NCI-H2081 (cell line): ENCODE measurements around the gene HSD3B7.
"Not testable (repeated sequence)": the region's sequence is repeated elsewhere in the genome, so short reads cannot be mapped to it uniquely, and the experiment has no call there.

ENCODE experiments used
- DNase-seq, 2 experiments: peaks; one replicate each; lab custom pipeline; 2025; lab: John Stamatoyannopoulos, UW

Gene HSD3B7

DNA sequence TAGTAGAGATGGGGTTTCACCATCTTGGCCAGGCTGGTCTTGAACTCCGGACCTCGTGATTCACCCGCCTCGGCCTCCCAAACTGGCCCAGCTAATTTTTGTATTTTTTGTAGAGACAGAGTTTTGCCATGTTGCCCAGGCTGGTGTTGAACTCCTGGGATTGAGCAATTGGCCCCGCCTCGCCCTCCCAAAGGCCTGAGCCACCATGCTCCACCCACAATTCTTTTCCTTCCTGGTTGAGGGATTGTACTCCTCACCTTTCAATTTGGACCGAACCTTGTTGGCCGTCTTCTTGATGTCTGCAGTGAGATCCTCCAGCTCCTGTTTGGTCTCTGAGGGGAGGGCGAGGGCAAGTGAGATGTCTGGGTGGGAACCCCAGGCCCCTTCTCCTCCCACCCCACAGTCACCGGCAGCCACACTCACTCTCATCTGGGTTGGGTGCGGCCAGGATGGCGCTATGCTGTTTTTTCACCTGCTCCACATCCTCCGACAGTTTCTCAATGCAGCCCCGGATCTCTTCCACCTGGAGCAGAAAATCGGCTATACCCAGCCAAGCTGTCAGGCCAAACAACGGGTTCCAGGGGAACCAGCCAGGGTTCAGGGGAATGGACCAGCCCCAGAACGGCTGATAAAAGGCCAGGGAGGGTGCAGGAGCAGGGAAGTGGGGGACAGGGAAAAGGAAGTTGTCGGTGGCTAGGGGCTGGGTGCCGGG is 15.8 kb downstream of the HSD3B7 start:
- no peak for DNase-seq

DNA sequence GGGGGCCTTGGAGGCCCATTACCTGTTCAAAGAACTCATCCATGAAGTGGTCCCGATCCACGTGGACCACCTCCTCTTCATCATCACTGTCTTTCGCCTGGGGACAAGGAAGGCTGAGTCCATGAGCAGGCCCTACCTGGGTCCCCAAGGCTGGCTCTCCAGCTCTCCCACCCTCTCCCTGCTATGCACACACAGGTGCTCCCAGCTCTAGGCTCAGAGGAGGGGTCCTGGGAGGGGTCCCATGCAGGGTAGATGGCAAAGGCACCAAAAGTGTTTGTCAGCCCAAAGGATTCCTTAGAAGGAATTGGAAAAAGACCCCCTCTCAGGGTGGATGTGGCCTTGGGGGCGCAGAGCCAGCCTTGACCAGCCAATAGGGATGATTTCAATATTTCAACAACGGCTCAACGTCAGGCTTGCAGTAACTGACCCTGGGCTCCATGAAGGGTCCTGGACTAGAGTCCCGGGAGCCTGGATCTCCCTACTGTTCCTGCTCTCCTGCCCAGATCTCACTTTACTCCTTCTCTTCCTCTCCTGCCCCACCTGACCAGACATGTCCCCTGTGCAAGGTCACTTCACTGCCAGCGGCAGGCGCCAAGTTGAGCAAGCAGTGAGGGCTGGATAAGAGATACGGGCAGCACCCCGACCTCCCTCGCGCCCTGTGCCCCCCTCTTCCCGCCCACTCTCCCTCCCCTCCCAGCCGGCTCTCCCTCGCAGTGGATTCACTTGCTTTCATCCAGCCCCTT is 16.7 kb downstream of the HSD3B7 start:
- DNase-seq, result no peak

DNA sequence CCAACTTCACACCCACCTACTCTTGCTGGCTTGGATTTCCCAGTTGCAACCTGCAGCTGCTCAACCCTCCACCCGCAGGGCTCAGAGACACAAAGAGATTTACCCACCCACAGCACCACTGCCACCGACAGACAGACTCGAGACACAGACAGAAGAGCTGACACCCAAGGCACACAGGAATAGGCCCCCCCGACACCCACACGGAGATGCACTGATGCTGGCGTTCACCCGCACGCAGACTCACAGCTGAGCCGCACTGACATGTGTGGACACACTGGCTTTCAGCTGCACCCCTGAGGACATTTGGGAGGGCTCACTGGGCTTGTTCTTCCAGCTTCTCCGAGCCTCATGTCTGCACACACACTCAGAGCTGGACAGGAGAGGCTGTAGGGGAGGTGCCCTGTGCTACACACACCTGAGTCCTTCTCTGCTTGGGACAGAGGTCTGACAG is 17.3 kb downstream of the HSD3B7 start:
- no peak for DNase-seq

DNA sequence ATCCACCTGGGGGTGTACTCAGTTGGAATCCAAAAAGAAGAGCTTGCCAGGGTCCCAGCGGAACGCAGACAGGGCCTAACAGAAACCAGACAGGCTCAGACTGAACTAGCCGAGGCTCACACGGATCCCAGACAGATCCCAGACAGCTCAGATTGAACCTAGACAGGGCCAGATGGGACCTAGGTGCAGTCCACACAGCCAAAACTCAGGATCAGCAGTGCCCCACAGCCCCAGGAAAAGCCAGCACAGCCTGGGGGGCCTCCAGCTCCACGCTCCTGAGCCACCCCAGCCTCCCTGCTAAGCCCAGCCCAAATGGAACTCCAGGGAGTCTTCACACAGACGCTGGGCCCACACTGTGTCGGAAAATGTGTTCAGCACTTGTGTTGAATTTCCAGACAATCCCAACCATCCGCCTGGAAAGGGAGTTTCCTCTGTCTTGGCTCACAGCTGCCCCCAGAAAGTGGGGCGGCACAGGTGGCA is 17.9 kb downstream of the HSD3B7 start:
- no peak for DNase-seq

DNA sequence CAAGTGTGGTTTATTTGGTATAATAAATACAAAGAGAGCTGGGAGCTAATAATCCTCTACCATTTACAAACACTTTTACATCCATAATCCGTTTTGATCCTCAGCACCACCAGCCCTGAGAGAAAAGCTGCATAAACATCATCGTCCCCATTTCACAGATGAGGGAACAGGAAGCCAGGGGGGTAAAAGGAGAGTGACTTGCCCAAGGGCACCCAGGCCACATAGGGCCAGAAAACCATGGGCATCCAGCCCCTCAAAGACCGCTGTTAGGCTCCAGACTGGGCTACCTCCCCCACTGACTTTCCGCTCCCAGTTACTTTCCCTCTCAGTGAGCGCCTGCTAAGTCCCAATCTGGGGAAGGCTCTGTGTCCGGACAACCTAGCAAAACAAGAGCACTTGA is 18.7 kb downstream of the HSD3B7 start:
- DNase-seq, result no peak

DNA sequence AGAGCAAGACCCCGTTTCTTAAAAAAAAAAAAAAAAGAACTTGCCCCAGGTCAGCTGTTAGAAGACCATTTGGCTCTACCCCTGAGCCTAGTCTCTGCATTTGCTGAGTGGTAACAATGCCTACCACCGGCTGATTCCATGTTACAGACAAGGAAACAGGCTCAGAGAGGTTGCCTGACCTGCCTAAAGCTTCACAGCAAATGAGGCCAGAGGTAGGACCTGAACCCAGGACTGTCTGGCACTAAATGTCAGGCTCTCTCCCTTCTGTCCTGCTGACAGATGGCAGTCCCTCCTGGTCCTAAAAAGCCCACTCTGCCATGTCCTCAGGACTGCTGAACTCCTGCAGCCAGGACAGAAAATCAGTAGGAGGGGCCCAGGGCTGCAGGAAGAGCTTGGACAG is 19.7 kb downstream of the HSD3B7 start:
- DNase-seq, result no peak

DNA sequence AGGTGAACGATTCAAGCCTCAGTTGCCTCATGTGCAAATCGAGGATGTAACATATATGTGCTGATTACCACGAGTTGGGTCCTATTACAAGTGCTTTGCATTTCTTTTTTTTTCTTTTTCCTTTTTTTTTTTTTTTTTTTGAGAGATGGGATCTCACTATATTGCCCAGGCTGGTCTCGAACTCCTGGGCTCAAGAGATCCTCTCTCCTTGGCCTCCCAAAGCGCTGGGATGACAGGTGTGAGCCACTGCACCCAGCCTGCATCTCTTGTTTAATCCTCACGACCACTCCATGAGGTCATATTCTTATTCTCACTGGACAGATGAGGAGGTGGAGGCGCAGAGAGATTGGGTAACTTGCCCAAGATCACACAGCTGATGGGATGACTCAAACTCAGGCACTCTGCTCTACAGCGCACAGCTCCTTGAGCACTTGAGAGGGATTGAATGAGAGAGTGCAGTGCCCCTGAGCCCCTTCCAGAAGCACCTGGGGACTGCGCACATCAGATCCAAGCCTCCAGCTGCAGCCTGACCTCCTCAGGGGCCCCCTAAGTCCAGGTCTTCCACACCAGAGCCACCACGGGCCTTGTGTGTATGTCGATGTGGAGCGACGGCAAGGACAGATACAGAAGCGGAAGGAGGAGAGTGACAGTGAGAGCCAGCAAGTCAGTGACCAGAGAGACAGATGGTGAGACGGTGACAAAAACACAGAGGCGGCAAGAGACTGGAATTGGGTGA is 20.5 kb downstream of the HSD3B7 start:
- DNase-seq, result no peak

DNA sequence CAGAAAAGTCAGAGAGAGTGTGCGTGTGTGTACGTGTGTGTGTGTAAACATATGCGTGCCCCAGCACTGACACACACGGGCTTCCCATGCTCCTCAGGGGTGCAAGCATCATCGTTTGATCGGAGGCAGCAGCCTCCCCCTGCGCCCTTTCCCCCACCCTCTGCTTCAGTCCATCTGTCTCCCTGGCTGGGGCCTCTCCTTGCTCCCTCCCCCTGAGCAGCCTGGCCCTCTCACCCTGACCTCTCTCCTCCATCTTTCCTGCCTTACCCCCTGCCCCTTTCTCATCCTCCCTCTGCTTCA is 21.0 kb downstream of the HSD3B7 start:
- DNase-seq, result no peak

DNA sequence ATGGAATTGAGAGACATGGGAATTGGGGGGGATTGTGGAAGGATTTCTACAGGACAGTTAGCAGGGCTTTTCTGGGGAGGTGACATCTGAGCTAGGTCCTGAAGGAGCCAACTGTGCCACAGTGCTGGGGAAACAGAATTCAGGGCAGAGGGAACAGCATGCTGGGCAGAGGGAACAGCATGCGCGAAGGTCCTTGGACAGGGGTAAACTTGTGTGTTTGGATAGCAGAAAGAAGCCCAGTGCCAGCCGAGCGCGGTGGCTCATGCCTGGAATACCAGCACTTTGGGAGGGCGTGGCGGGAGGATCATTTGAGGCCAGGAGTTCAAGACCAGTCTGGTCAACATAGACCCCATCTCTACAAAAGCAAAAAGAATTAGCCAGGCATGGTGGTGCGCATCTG is 21.6 kb downstream of the HSD3B7 start:
- no peak for DNase-seq

DNA sequence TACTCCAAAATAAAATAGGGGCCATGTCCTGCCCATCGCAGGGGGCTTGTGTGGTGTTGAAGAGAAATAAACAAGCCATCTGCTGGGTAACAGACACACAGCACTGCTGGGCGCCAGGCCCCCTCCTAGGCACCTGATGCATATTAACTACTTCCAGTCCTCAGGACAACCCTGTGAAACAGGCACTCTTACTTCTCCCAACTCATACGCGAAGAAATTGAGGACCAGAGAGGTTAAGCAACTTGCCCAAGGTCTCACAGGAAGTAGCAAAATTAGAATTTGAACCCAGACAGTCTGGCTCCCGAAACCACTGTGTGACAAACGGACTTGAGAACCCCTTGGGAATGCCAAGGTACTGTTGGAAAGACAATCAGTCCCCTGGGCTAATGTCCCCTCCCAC is 22.7 kb downstream of the HSD3B7 start:
- DNase-seq, result no peak

DNA sequence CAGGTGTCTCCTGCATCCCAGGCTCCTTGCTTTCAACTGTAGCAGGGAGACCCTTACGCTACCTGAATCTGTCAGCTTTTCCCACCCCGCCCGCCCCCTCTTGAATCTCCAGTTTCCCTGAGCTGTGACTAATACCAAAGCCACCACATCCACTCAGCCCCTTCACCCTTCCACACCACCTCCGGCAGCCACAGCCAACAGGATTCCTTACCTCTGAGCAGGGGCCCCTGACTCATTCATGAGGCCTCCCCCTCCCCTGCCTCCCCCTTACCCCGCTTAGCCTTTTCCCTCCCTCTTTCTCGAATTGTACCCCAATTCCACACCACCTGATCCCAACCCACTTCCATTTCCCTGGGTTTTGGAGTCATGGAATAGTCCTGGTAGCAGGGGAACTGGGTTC is 23.1 kb downstream of the HSD3B7 start:
- DNase-seq, result no peak

DNA sequence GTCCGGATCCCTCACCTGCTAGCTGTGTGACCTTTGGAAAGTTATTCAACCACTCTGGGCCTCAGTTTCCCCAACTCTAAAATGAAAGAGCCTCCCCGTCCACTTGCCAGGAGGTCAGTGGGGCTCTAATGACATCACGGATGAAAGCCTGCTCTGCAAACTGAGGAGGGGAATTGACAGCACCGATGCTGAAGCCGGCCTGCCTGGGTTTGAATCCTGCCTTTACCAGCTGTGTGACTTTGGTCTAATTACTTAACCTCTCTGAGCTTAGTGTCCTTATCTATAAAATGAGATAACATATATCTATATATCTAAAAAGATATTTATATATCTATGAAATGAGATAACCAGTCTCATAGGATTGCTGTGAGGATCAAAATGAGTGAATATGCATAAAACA is 23.5 kb downstream of the HSD3B7 start:
- DNase-seq, result no peak

DNA sequence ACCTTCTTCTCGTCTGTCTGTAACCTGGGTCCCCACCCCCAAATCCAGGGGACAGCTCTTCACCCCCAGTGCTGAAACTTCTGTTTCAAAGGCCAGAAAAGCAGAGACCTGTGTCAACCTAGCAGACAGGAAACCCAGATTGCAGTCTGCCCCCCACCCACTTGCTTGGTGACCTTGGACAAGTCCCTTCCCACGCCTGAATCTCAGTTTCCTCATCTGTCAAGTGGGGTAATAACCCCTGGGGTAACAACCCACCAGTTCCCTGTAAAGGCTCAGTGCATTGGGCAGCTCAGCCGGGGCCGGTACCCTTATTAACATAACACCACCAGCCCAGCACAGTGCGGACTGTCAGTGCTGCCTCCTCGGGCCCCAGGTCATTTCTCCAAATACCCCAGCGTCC is 24.1 kb downstream of the HSD3B7 start:
- no peak for DNase-seq

DNA sequence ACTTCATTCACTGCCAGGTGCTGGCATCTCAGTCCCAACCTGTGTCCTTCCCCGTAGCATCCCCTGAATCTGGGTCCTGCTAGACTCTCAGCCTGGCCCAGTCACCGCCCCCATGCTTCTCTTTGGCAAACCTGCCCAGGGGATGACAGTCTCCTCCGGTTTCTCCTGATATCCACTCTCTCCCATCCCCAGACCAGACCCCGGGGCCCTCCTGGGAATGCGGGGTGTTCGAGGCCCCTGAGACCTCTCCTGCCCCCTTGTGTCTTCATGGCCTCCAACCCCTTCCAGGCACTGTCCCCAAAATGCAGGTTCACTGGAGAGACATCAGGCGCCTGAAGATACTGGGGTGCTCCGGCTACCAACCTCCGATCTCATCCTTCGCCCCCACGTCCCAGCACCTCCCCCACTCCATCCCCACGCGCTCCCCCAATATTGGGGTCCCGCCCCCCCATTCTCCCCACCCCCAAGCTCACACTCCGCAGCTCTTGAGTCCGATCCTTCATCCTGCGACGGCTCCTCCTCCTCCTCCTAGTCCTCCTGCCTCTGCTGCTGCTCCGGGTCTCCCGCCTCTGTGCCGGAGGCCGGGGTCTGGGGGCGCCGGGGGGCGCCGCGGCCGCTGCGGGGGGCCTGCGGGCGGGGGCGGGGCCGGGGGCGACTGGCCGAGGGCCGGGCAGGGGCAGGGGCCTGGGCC is 25.0 kb downstream of the HSD3B7 start:
- DNase-seq, result no peak

DNA sequence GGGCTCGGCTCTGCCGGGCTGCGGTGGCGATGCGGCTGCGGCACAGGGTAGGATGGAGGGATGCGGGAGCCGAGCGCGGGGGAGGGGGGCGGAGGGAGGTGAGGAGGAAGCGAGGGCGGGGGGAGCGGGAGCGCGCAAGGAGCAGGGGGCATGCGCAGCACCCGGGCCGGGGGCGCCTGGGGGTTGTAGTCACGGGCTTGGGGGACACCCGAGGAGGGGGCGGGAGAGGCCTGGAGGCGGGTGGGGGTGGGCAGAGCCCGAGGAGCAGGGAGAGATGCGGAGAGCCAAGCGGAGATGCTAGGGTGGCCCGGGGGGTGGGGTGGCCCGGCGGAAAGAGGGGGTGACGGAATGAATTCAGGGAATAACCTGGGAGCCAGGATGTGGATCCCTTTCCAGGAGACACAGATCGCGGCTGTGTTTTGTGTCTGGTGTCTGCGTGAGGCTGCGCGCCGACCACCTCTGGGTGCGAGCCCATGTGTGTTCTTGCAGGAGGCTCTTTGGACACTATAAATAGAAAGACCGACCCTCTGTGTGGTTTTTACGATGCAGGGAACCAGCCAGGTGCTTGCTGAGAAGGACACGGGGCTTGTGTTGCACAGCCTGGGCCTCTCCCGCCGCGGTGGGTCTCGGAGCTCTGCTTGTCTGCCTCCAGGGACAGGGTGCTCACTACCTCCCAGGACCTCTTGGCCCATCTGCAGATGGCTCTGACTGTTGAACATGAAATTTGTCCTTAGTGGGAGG is 25.7 kb downstream of the HSD3B7 start, which contains the start of gene STX1B:
STX1B (minus strand) TSS at position 54 of the 741 bp plus-strand sequence. CDS start 242 bp downstream, outside the sequence.
- peak in 1 of 2 experiments; percentile 14 for DNase-seq

DNA sequence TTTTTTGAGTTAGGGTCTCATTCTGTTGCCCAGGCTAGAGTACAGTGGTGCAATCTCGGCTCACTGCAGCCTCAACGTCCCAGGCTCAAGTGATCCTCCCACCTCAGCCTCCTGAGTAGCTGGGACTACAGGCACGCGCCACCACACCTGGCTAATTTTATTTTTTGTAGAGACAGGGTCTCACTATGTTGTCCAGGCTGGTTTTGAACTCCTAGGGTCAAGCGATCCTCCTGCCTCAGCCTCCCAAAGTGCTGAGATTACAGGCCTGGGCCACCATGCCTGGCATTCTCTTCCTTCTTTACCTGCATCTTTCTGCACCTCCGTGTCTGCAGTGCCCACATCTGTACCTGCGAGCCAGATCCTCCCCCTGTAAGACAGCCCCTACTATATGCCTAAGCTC is 26.8 kb downstream of the HSD3B7 start:
- DNase-seq, result not testable (repeated sequence)

DNA sequence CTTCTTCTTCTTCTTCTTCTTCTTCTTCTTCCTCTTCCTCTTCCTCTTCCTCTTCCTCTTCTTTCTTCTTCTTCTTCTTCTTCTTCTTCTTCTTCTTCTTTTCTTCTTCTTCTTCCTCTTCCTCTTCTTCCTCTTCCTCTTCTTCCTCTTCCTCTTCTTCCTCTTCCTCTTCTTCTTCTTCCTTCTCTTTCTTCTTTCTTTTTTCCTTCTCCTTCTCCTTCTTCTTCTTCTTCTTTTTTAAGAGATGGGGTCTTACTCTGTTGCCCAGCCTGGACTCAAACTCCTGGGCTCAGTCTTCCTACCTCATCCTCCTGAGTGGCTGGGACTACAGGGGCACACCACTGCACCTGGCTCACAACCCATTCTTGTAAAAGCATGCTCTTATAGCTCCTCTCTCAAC is 28.3 kb downstream of the HSD3B7 start:
- not testable (repeated sequence) for DNase-seq

DNA sequence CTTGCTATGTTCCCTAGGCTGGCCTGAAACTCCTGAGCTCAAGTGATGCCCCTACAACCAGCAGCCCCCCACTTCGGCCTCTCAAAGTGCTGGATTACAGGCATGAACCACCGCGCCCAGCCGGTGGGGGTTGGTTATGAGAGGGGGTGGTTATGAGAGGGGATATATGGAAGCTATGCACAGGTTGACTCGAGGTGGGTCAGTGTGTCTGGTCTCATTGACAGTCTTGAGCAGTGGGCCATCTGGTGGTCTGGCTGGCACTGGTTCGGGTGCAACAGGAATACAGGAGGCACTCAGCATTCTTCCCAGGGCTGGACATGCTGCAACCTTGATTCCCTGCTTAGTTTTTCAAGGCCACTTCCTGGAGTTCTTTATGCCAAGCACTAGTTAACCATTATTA is 31.0 kb downstream of the HSD3B7 start:
- DNase-seq, result no peak

DNA sequence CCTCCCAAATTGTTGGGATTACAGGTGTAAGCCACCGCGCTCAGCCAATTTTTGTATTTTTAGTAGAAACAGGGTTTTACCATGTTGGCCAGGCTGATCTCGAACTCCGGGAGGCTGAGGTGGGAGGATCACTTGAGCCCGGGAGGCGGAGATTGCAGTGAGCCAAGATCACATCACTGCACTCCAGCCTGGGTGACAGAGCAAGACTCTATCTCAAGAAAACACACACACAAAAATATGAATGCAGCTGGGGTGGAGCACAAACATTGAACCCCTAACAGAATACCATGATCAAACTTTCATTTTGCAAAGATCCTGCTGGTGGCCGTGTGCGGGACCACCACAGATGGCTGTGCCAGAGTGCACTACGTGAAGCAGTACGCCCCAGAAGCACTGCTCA is 32.7 kb downstream of the HSD3B7 start:
- DNase-seq, result not testable (repeated sequence)

DNA sequence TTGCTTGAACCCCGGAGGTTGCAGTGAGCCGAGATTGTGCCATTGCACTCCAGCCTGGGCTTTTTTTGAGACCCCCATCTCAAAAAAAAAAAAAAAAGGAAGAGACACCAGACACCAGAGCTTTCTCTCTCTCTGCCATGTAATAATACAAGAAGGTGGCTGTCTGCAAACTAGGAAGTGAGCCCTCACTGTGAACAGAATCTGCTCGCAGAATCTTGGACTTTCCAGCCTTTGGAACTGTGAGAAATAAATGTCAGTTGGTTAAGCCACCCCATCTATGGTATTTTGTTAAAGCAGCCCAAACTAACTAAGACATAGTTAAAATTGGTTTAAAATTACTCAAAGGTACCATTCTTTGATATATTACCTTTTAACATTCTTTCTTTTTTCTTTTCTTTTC is 35.5 kb downstream of the HSD3B7 start:
- no peak for DNase-seq

DNA sequence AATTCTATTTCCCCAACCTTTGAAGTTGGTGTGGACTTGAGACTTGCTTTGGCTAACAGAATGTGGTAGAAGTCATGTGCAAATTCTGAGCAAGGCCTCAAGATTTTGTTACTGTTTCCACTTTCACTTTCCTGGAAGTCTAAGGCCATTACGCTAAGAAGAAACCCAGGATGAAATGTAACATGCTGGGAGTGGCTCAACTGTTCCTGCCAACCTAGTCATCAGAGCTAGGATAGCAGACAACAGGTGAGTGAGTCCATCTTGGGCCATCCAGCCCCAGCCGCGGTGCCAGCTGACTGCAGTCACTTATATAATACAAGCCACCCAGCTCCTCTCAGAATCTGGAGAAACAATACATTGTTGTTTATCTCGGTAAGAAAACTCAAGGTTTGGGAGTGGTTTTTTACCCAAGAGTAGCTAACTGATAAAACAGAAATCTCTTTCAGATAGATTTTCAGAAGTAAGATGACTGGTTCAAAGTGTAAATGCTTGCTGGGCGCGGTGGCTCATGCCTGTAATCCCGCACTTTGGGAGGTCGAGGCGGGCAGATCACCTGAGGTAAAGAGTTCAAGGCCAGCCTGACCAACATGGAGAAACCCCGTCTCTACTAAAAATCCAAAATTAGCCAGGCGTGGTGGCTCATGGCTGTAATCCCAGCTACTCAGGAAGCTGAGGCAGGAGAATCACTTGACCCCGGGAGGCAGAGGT is 37.7 kb downstream of the HSD3B7 start:
- DNase-seq, result no peak
